H9 (cell line): ENCODE results near the gene KCNV2. TPM values are rescaled to one million over a fixed set of nuclear protein-coding genes. Genes with fewer than 3 reads are reported as not detected.

Source experiments
- DNase-seq: peaks from one replicate; pipeline ENCODE4 v3.0.0-alpha.2; 2017
- H2AFZ ChIP-seq: one replicate; pipeline ENCODE4 v1.6.1; 2013; ENCODE audit warnings: mild to moderate bottlenecking, low read length, control low read depth, moderate library complexity
- H2AK5ac ChIP-seq: 2 replicates; pipeline ENCODE4 v1.6.1; 2013; ENCODE audit warnings: low read length, control low read depth, mixed read lengths; ENCODE audit not compliant: insufficient read length
- H2BK120ac ChIP-seq: one replicate; pipeline ENCODE4 v1.6.1; 2013; ENCODE audit warnings: low read depth, mild to moderate bottlenecking, low read length, control low read depth, inconsistent platforms; ENCODE audit not compliant: poor library complexity, severe bottlenecking
- H2BK12ac ChIP-seq: 2 replicates; pipeline ENCODE4 v1.6.1; 2013; ENCODE audit warnings: low read length, control low read depth, mixed read lengths, low read depth; ENCODE audit not compliant: insufficient read length
- H2BK15ac ChIP-seq: 2 replicates; pipeline ENCODE4 v1.6.1; 2013; ENCODE audit warnings: low read depth, low read length, control low read depth
- H2BK20ac ChIP-seq: one replicate; pipeline ENCODE4 v1.6.1; 2013; ENCODE audit warnings: low read depth, mild to moderate bottlenecking, low read length, control low read depth, inconsistent platforms; ENCODE audit not compliant: poor library complexity, severe bottlenecking
- H2BK5ac ChIP-seq: 2 replicates; pipeline ENCODE4 v1.6.1; 2013; ENCODE audit warnings: low read length, control low read depth, mixed read lengths; ENCODE audit not compliant: insufficient read length
- H3K14ac ChIP-seq: 2 replicates; pipeline ENCODE4 v1.6.1; 2013; ENCODE audit warnings: low read length, control low read depth; ENCODE audit not compliant: insufficient read depth
- H3K18ac ChIP-seq: 2 replicates; pipeline ENCODE4 v1.6.1; 2013; ENCODE audit warnings: low read depth, mild to moderate bottlenecking, mixed read lengths, low read length, control low read depth; ENCODE audit not compliant: insufficient read length
- H3K23ac ChIP-seq: 2 replicates; pipeline ENCODE4 v1.6.1; 2013; ENCODE audit warnings: low read length, control low read depth, mixed read lengths, low read depth; ENCODE audit not compliant: insufficient read length
- H3K23me2 ChIP-seq: 2 replicates; pipeline ENCODE4 v1.6.1; 2013; ENCODE audit warnings: low read depth, mild to moderate bottlenecking, mixed read lengths, low read length, control low read depth; ENCODE audit not compliant: insufficient read length, poor library complexity, severe bottlenecking
- H3K27ac ChIP-seq: 2 replicates; pipeline ENCODE4 v1.5.1; 2013; ENCODE audit warnings: low read length, control low read depth, mixed read lengths, low read depth; ENCODE audit not compliant: insufficient read length
- H3K27me3 ChIP-seq: 2 replicates; pipeline ENCODE4 v1.6.1; 2013; ENCODE audit warnings: low read length, control low read depth, inconsistent platforms; ENCODE audit not compliant: insufficient read depth
- H3K4ac ChIP-seq: 2 replicates; pipeline ENCODE4 v1.6.1; 2013; ENCODE audit warnings: low read depth, mild to moderate bottlenecking, control low read depth, inconsistent platforms, low read length, moderate library complexity
- H3K4me1 ChIP-seq: 2 replicates; pipeline ENCODE4 v1.6.1; 2013; ENCODE audit warnings: low read length, control low read depth, inconsistent platforms; ENCODE audit not compliant: insufficient read depth
- H3K4me2 ChIP-seq: 2 replicates; pipeline ENCODE4 v1.6.1; 2013; ENCODE audit warnings: low read length, control low read depth, mixed read lengths; ENCODE audit not compliant: insufficient read length, insufficient read depth
- H3K56ac ChIP-seq: 2 replicates; pipeline ENCODE4 v1.6.1; 2013; ENCODE audit warnings: low read depth, mild to moderate bottlenecking, mixed read lengths, low read length, control low read depth; ENCODE audit not compliant: insufficient read length
- H3K79me1 ChIP-seq: 2 replicates; pipeline ENCODE4 v1.6.1; 2013; ENCODE audit warnings: low read depth, mild to moderate bottlenecking, moderate library complexity, low read length, control low read depth, inconsistent platforms; ENCODE audit not compliant: insufficient read depth, poor library complexity, severe bottlenecking
- H3K79me2 ChIP-seq: 2 replicates; pipeline ENCODE4 v1.6.1; 2013; ENCODE audit warnings: low read length, control low read depth, inconsistent platforms; ENCODE audit not compliant: insufficient read depth
- H3K9ac ChIP-seq: 2 replicates; pipeline ENCODE4 v1.6.1; 2013; ENCODE audit warnings: low read length, control low read depth, mixed read lengths; ENCODE audit not compliant: insufficient read length; ENCODE audit errors: extremely low read depth
- H3K9me3 ChIP-seq: one replicate; pipeline ENCODE4 v1.6.1; 2013; ENCODE audit warnings: low read depth, low read length, inconsistent platforms; ENCODE audit not compliant: control insufficient read depth
- H3T11ph ChIP-seq: one replicate; pipeline ENCODE4 v1.6.1; 2013; ENCODE audit warnings: mild to moderate bottlenecking, low read length, control low read depth, inconsistent platforms
- H4K20me1 ChIP-seq: one replicate; pipeline ENCODE4 v1.6.1; 2013; ENCODE audit not compliant: control insufficient read depth, insufficient read length, insufficient read depth
- H4K5ac ChIP-seq: 2 replicates; pipeline ENCODE4 v1.6.1; 2013; ENCODE audit warnings: low read depth, mild to moderate bottlenecking, mixed read lengths, low read length, control low read depth; ENCODE audit not compliant: insufficient read length
- H4K8ac ChIP-seq: replicated peaks from 2 replicates; pipeline ENCODE4 v1.6.1; 2013; ENCODE audit warnings: low read length, control low read depth, mixed read lengths, low read depth; ENCODE audit not compliant: insufficient read length
- H4K91ac ChIP-seq: 2 replicates; pipeline ENCODE4 v1.6.1; 2013; ENCODE audit warnings: low read depth, mild to moderate bottlenecking, moderate library complexity, mixed read lengths, low read length, control low read depth; ENCODE audit not compliant: insufficient read length
- H3K27ac Mint-ChIP-seq, 3 experiments: 2 replicates in 2 of 3; 3 replicates in 1 of 3; pipeline ENCODE4 v1.8.0; 2020 to 2021; ENCODE audit warnings: mixed read lengths in 3 of 3, mild to moderate bottlenecking in 1 of 3, moderate library complexity in 1 of 3
- H3K27me3 Mint-ChIP-seq: 2 replicates; pipeline ENCODE4 v1.8.0; 2021; ENCODE audit warnings: low read depth, mild to moderate bottlenecking, moderate library complexity, mixed read lengths
- H3K36me3 Mint-ChIP-seq, 3 experiments: 2 replicates in 2 of 3; 3 replicates in 1 of 3; pipeline ENCODE4 v1.8.0; 2020 to 2021; ENCODE audit warnings: low read depth in 3 of 3, mixed read lengths in 3 of 3; ENCODE audit not compliant: insufficient read depth in 1 of 3
- H3K4me1 Mint-ChIP-seq, 2 experiments: 2 replicates each; pipeline ENCODE4 v1.8.0; 2020; ENCODE audit warnings: mixed read lengths in 2 of 2
- H3K4me3 Mint-ChIP-seq, 2 experiments: 2 replicates in 1 of 2; 3 replicates in 1 of 2; pipeline ENCODE4 v1.8.0; 2020 to 2021; ENCODE audit warnings: mild to moderate bottlenecking in 2 of 2, mixed read lengths in 2 of 2, moderate library complexity in 1 of 2
- H3K9me3 Mint-ChIP-seq, 2 experiments: 2 replicates in 1 of 2; 3 replicates in 1 of 2; pipeline ENCODE4 v1.8.0; 2020; ENCODE audit warnings: mild to moderate bottlenecking in 2 of 2, mixed read lengths in 2 of 2, moderate library complexity in 1 of 2
- WGBS: extraction: QIAGEN DNeasy Blood & Tissue Kit; methylation state at CpG from one replicate; pipeline ENCODE4 v1.1.7; 2013; ENCODE audit warnings: missing lambda C conversion rate, low lambda C conversion rate, mixed read lengths; ENCODE audit not compliant: insufficient read length; ENCODE audit errors: extremely low coverage; 5-methylcytosine and 5-hydroxymethylcytosine counted together
- total RNA-seq: library from RNA; stranded (reverse); gene quantifications from 2 replicates; pipeline ENCODE4 v1.2.1, GENCODE V29; 2021
- TF ChIP-seq, protein P1 (sequence below): fragments of 200-600 bp; sonication (generic); conservative IDR thresholded peaks from 3 replicates; pipeline ENCODE4 v1.8.0; 2021; ENCODE audit warnings: antibody characterized with exemption, mild to moderate bottlenecking

Gene KCNV2
- total RNA-seq, 1 experiment from 2014 or later: not detected

DNA sequence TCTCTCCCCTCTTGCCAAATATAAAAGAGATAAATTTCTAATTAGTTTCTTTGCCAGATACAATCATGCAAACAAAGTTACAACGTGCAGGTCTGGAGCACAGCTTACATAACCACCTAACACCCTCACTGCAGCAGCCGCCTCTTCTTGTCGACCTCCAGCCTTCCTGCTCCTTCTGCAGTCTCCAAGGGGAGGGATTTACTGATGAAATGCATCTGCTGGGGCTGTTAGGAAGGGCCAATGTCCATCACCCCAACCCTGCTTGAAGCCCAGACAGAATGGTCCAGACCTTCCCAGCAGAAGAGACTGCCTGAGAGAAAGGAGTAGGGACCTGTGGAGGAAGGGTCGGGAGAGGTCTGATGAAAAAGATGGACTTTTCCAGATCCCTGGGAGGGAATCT is 15.2 kb downstream of the KCNV2 start:
- no peaks in the 10 kb centered on the region for H3K27me3 ChIP-seq
- no peak overlapping the region for H3K4me2 ChIP-seq
- H3K18ac ChIP-seq: no peak overlapping the region
- peaks cover 13 to 14% of the 10 kb centered on the region in 2 experiments; a peak in 3 of 4 replicates for H3K4me1 Mint-ChIP-seq
- no peaks in the 10 kb centered on the region for H3K79me2 ChIP-seq
- H4K8ac ChIP-seq: no peak overlapping the region
- H3K27me3 Mint-ChIP-seq: no peaks in the 10 kb centered on the region
- no peak overlapping the region for H3K27ac ChIP-seq
- H3K79me1 ChIP-seq: no peaks in the 10 kb centered on the region
- no peak for DNase-seq
- no peaks in the 10 kb centered on the region for H4K20me1 ChIP-seq
- peaks cover 0 to 4% (median 3%) of the 10 kb centered on the region in 3 experiments; a peak in 4 of 7 replicates for H3K36me3 Mint-ChIP-seq
- H3K9me3 Mint-ChIP-seq: no peaks in the 10 kb centered on the region
- no peak overlapping the region for H3K9ac ChIP-seq
- H2BK5ac ChIP-seq: no peak overlapping the region
- H3K9me3 ChIP-seq: no peaks in the 10 kb centered on the region
- H4K5ac ChIP-seq: no peak overlapping the region
- H2AK5ac ChIP-seq: no peak overlapping the region
- H3K4ac ChIP-seq: no peak overlapping the region
- no peak overlapping the region for H2BK120ac ChIP-seq
- no peaks in the 10 kb centered on the region for H3K4me1 ChIP-seq
- H3T11ph ChIP-seq: no peak overlapping the region
- H2AFZ ChIP-seq: no peak overlapping the region
- no peaks in the 10 kb centered on the region for H3K23me2 ChIP-seq
- H2BK12ac ChIP-seq: no peak overlapping the region
- H4K91ac ChIP-seq: no peak overlapping the region
- no CpG with 5 or more reads among the region's 4 CpGs for WGBS
- H3K23ac ChIP-seq: no peak overlapping the region
- no peak overlapping the region for H3K4me3 Mint-ChIP-seq
- no peak overlapping the region for H3K56ac ChIP-seq
- TF ChIP-seq, protein P1, sequence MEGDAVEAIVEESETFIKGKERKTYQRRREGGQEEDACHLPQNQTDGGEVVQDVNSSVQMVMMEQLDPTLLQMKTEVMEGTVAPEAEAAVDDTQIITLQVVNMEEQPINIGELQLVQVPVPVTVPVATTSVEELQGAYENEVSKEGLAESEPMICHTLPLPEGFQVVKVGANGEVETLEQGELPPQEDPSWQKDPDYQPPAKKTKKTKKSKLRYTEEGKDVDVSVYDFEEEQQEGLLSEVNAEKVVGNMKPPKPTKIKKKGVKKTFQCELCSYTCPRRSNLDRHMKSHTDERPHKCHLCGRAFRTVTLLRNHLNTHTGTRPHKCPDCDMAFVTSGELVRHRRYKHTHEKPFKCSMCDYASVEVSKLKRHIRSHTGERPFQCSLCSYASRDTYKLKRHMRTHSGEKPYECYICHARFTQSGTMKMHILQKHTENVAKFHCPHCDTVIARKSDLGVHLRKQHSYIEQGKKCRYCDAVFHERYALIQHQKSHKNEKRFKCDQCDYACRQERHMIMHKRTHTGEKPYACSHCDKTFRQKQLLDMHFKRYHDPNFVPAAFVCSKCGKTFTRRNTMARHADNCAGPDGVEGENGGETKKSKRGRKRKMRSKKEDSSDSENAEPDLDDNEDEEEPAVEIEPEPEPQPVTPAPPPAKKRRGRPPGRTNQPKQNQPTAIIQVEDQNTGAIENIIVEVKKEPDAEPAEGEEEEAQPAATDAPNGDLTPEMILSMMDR: no peak
- H3K27ac Mint-ChIP-seq: no peak overlapping the region; a peak in 1 of 7 replicates
- no peak overlapping the region for H2BK15ac ChIP-seq
- no peak overlapping the region for H3K14ac ChIP-seq
- H2BK20ac ChIP-seq: no peak overlapping the region
